Measurements from ENCODE around the gene MAGEL2.

GRCh38 chr15:23642413-23643044, 5.1 kb downstream of the MAGEL2 start:
- TF ChIP-seq POLR2AphosphoS5 (IDR thresholded peaks at IDR 0.05) (no peak), CTCF (IDR thresholded peaks at IDR 0.05) (peak; percentile 58 to 78), POLR2A (IDR thresholded peaks at IDR 0.05) (no peak), EP300 (IDR thresholded peaks at IDR 0.05) (no peak)

Data from suprapubic skin (tissue), 4 donors.